Kidney (tissue), 14 donors: ENCODE results near the gene MMP2. TPM values are rescaled to one million over a fixed set of nuclear protein-coding genes. Genes with fewer than 3 reads are reported as not detected.

Experiments used
- DNase-seq, 5 donors: peaks; one replicate each; pipeline ENCODE4 v3.0.0-alpha.2; 2013 to 2020
- FAIRE-seq: peaks from 2 replicates; lab custom pipeline; 2012; peaks lifted over from hg19 to GRCh38; lab: Jason Lieb, UNC
- H3K27ac ChIP-seq, 2 donors: one replicate each; pipeline ENCODE4 v1.7.0; 2013; ENCODE audit warnings: low read depth in 2 of 2, low read length in 2 of 2, inconsistent platforms in 1 of 2
- H3K27me3 ChIP-seq: one replicate; pipeline ENCODE4 v1.7.1; 2013; ENCODE audit warnings: low read length, inconsistent platforms; ENCODE audit not compliant: control insufficient read depth, insufficient read depth
- H3K36me3 ChIP-seq, 3 donors: one replicate each; pipeline versions ENCODE4 v1.7.0 to v1.7.1; 2013; ENCODE audit warnings: low read length in 3 of 3, control low read depth in 1 of 3, inconsistent platforms in 1 of 3; ENCODE audit not compliant: insufficient read depth in 3 of 3, control insufficient read depth in 2 of 3
- H3K4me1 ChIP-seq, 3 donors: one replicate each; pipeline versions ENCODE4 v1.7.0 to v1.7.1; 2013; ENCODE audit warnings: low read length in 3 of 3, inconsistent platforms in 1 of 3, low read depth in 1 of 3; ENCODE audit not compliant: control insufficient read depth in 2 of 3, insufficient read depth in 2 of 3
- H3K4me3 ChIP-seq, 3 donors: one replicate each; pipeline versions ENCODE4 v1.7.0 to v1.8.1; 2013; ENCODE audit warnings: low read length in 3 of 3, control low read depth in 1 of 3, inconsistent platforms in 1 of 3
- H3K9ac ChIP-seq, 3 donors: one replicate each; pipeline versions ENCODE4 v1.7.0 to v1.7.1; 2013; ENCODE audit warnings: low read length in 3 of 3, control low read depth in 1 of 3, inconsistent platforms in 1 of 3
- H3K9me3 ChIP-seq, 3 donors: one replicate each; pipeline versions ENCODE4 v1.7.0 to v1.7.1; 2013; ENCODE audit warnings: low read length in 3 of 3, control low read depth in 1 of 3, inconsistent platforms in 1 of 3; ENCODE audit not compliant: control insufficient read depth in 2 of 3, insufficient read depth in 1 of 3
- CTCF ChIP-seq: IDR thresholded peaks from 3 replicates; pipeline ENCODE4 v1.5.1; 2012; ENCODE audit warnings: mild to moderate bottlenecking, moderate library complexity, borderline replicate concordance; ENCODE audit not compliant: insufficient read depth; ENCODE audit errors: extremely low read depth
- intact Hi-C: fragments of 100-400 bp; cut with DNase I; formaldehyde crosslinking; loops from one replicate; pipeline ENCODE4 v1.11.1; 2022
- polyA plus RNA-seq: library from polyadenylated mRNA; stranded (reverse); fragments of 350-450 nt; fragmentation: Illumina TruSeq; extraction: RNeasy Lipid Tissue Mini Kit (QIAGEN cat#74804); gene quantifications from one replicate; pipeline ENCODE4 v1.2.3, GENCODE V29; 2014; ENCODE audit warnings: low read depth, low replicate concordance; ENCODE audit not compliant: insufficient read depth
- total RNA-seq: library from RNA; stranded (reverse); fragmentation: NEBNext Ultra II Directional; extraction: Animal tissue kit (Norgen Biotek cat#: 25700); gene quantifications from one replicate; pipeline ENCODE4 v1.2.1, GENCODE V29; 2021
- donor health status: control.
- donor health status: control.
- donor health status: control.
- donor health status: control.
- donor health status: control.
- donor health status: DM: yes; HTN: yes; CAD: no.
- donor health status: Normal renal cell carcinoma (clear cell type).

The MMP2 gene
- total and polyA plus RNA-seq, 2 donors from 2014 or later = 44.3 to 101 TPM

GRCh38 chr16:55468352-55468990, 10.5 kb upstream of the MMP2 start:
- TF ChIP-seq CTCF = no peak
- peaks cover 0 to 3% (median 0%) of the 10 kb centered on the region in 3 donors for H3K4me1 ChIP-seq
- no peak for DNase-seq
- no peak overlapping the region for H3K4me3 ChIP-seq
- no peaks in the 10 kb centered on the region for H3K27me3 ChIP-seq
- intact Hi-C loops = loop anchor here (5.0 to 10.0 kb wide), 2 partner anchors 69 to 376 kb away; no protein-coding TSS in a partner anchor
- H3K27ac ChIP-seq = no peak overlapping the region
- no peaks in the 10 kb centered on the region for H3K36me3 ChIP-seq
- no peaks in the 10 kb centered on the region for H3K9me3 ChIP-seq
- no peak for FAIRE-seq
- no peak overlapping the region for H3K9ac ChIP-seq

GRCh38 chr16:55469821-55470532, 9.0 kb upstream of the MMP2 start:
- Histone ChIP-seq H3K9ac (no peak overlapping the region), H3K36me3 (no peaks in the 10 kb centered on the region), H3K27ac (no peak overlapping the region), H3K4me3 (no peak overlapping the region), H3K27me3 (no peaks in the 10 kb centered on the region), H3K9me3 (no peaks in the 10 kb centered on the region), H3K4me1 (peaks cover 0 to 3% (median 0%) of the 10 kb centered on the region in 3 donors)
- TF ChIP-seq CTCF = no peak
- intact Hi-C loops = loop anchor here (5.0 to 10.0 kb wide), 2 partner anchors 67 to 375 kb away; no protein-coding TSS in a partner anchor
- DNase-seq (no peak), FAIRE-seq (no peak)

- no peak for DNase-seq
- no peak for FAIRE-seq
- no peaks in the 10 kb centered on the region for H3K9me3 ChIP-seq
- H3K4me1 ChIP-seq = peaks cover 0 to 2% (median 0%) of the 10 kb centered on the region in 3 donors
- H3K4me3 ChIP-seq = no peak overlapping the region
- no peaks in the 10 kb centered on the region for H3K36me3 ChIP-seq
- TF ChIP-seq CTCF = no peak
- intact Hi-C loops = no loop called here
- no peaks in the 10 kb centered on the region for H3K27me3 ChIP-seq
- H3K27ac ChIP-seq = no peak overlapping the region
- no peak overlapping the region for H3K9ac ChIP-seq
These were observed 8.2 kb upstream of the MMP2 start for GRCh38 chr16:55470533-55471371.
